ENCODE data around the gene IL17RE. TPM values are rescaled to one million over a fixed set of nuclear protein-coding genes. Genes with fewer than 3 reads are reported as not detected.
A peak's percentile ranks its signal among the peaks of the same experiment; 100 is the strongest.

The IL17RE gene
- total and polyA plus RNA-seq, 4 donors = 7.0 to 26.1 (median 17.1) TPM

- 23 to 28% methylated on average over 15 of the region's 15 CpGs for WGBS, 2 donors
- DNase-seq (peak in 2 of 3 donors; percentile 73 to 80), ATAC-seq (ENCODE audit: insufficient read depth, low FRiP score) (no peak)
- peak overlapping the region; percentile 40 to 87 for H3K27ac ChIP-seq (ENCODE audit: low read depth in 1 of 2, low read length in 1 of 2)
- TF ChIP-seq, protein P1, sequence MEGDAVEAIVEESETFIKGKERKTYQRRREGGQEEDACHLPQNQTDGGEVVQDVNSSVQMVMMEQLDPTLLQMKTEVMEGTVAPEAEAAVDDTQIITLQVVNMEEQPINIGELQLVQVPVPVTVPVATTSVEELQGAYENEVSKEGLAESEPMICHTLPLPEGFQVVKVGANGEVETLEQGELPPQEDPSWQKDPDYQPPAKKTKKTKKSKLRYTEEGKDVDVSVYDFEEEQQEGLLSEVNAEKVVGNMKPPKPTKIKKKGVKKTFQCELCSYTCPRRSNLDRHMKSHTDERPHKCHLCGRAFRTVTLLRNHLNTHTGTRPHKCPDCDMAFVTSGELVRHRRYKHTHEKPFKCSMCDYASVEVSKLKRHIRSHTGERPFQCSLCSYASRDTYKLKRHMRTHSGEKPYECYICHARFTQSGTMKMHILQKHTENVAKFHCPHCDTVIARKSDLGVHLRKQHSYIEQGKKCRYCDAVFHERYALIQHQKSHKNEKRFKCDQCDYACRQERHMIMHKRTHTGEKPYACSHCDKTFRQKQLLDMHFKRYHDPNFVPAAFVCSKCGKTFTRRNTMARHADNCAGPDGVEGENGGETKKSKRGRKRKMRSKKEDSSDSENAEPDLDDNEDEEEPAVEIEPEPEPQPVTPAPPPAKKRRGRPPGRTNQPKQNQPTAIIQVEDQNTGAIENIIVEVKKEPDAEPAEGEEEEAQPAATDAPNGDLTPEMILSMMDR (IDR thresholded peaks at IDR 0.05; ENCODE audit: control extremely low read depth, extremely low read depth) = no peak
- H3K27me3 ChIP-seq (ENCODE audit: control insufficient read depth in 3 of 3, insufficient read depth in 3 of 3, low read length in 2 of 3) = no peaks in the 10 kb centered on the region
- no peaks in the 10 kb centered on the region for H3K9me3 ChIP-seq (ENCODE audit: control insufficient read depth in 4 of 4, insufficient read depth in 3 of 4, low read length in 3 of 4)
- peak overlapping the region; percentile 42 for H3K4me3 ChIP-seq
- peak overlapping the region; percentile 21 to 63 for H3K9ac ChIP-seq (ENCODE audit: insufficient read depth in 1 of 2, low read length in 2 of 2)
- peaks cover 0 to 33% (median 21%) of the 10 kb centered on the region in 5 donors for H3K4me1 ChIP-seq (ENCODE audit: control insufficient read depth in 5 of 5, insufficient read depth in 5 of 5, low read length in 5 of 5)
- H3K36me3 ChIP-seq (ENCODE audit: control insufficient read depth in 4 of 4, insufficient read depth in 4 of 4, low read length in 4 of 4) = peaks cover 0 to 1% (median 0%) of the 10 kb centered on the region in 4 donors
These were observed 12.1 kb downstream of the IL17RE start for GRCh38 chr3:9914559-9915253.

DNA sequence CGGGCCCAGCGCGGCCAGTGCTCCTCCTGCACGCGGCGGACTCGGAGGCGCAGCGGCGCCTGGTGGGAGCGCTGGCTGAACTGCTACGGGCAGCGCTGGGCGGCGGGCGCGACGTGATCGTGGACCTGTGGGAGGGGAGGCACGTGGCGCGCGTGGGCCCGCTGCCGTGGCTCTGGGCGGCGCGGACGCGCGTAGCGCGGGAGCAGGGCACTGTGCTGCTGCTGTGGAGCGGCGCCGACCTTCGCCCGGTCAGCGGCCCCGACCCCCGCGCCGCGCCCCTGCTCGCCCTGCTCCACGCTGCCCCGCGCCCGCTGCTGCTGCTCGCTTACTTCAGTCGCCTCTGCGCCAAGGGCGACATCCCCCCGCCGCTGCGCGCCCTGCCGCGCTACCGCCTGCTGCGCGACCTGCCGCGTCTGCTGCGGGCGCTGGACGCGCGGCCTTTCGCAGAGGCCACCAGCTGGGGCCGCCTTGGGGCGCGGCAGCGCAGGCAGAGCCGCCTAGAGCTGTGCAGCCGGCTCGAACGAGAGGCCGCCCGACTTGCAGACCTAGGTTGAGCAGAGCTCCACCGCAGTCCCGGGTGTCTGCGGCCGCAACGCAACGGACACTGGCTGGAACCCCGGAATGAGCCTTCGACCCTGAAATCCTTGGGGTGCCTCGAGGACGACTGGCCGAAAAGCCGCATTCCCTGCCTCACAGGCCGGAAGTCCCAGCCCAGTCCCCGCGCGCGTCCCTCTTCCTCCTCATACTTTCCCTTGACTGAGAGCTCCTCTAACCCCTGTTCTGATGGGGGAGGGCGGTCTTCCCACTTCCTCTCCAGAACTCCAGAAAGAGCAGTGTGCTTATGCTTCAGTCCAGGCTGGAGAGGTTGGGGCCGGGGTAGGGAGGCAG, 12.8 kb downstream of the IL17RE start:
- no peaks in the 10 kb centered on the region for H3K9me3 ChIP-seq (ENCODE audit: control insufficient read depth in 4 of 4, insufficient read depth in 3 of 4, low read length in 3 of 4)
- TF ChIP-seq, protein P1 (IDR thresholded peaks at IDR 0.05; ENCODE audit: control extremely low read depth, extremely low read depth) = no peak

DNA sequence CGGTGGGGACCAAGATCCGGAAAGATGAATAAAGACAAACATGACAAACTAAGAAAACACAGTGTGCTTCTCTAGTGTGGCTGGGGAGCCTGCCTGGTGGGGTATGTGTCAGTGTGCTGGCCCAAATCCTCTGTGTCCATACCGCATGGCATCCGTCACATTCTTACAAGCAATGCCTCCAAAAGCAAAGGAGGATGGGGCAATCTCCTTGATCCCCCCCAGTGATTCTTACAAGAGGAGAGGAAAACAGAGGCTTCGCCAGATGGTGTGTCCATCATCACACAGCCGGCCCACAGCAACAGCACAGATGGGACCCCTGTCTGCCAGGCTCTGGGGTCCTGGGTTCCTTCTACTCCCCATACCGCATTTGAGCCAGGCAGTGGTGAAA, 13.7 kb downstream of the IL17RE start:
- ATAC-seq (ENCODE audit: insufficient read depth, low FRiP score) (no peak), DNase-seq (peak in 2 of 3 donors; percentile 47 to 48)
- Histone ChIP-seq H3K9me3 (ENCODE audit: control insufficient read depth in 4 of 4, insufficient read depth in 3 of 4, low read length in 3 of 4) (no peaks in the 10 kb centered on the region), H3K27me3 (ENCODE audit: control insufficient read depth in 3 of 3, insufficient read depth in 3 of 3, low read length in 2 of 3) (no peaks in the 10 kb centered on the region), H3K27ac (ENCODE audit: low read depth in 1 of 2, low read length in 1 of 2) (peak overlapping the region; percentile 86 to 89), H3K9ac (ENCODE audit: insufficient read depth in 1 of 2, low read length in 2 of 2) (peak overlapping the region in 1 of 2 donors; percentile 64), H3K4me3 (peak overlapping the region; percentile 32), H3K4me1 (ENCODE audit: control insufficient read depth in 5 of 5, insufficient read depth in 5 of 5, low read length in 5 of 5) (peaks cover 0 to 33% (median 21%) of the 10 kb centered on the region in 5 donors), H3K36me3 (ENCODE audit: control insufficient read depth in 4 of 4, insufficient read depth in 4 of 4, low read length in 4 of 4) (peaks cover 0 to 6% (median 4%) of the 10 kb centered on the region in 4 donors)
- TF ChIP-seq, protein P1 (IDR thresholded peaks at IDR 0.05; ENCODE audit: control extremely low read depth, extremely low read depth) = no peak
- WGBS, 2 donors = 58 to 59% methylated on average over 7 of the region's 7 CpGs

More for the DNA sequence above, 12.8 kb downstream of the IL17RE start:
- peaks cover 0 to 33% (median 21%) of the 10 kb centered on the region in 5 donors for H3K4me1 ChIP-seq (ENCODE audit: control insufficient read depth in 5 of 5, insufficient read depth in 5 of 5, low read length in 5 of 5)
- H3K9ac ChIP-seq (ENCODE audit: insufficient read depth in 1 of 2, low read length in 2 of 2) = peak overlapping the region in 1 of 2 donors; percentile 58
- ATAC-seq (ENCODE audit: insufficient read depth, low FRiP score) (peak; percentile 43), DNase-seq (peak; percentile 81 to 91 (median 86))
- no peaks in the 10 kb centered on the region for H3K27me3 ChIP-seq (ENCODE audit: control insufficient read depth in 3 of 3, insufficient read depth in 3 of 3, low read length in 2 of 3)
- H3K4me3 ChIP-seq = peak overlapping the region; percentile 42
- H3K27ac ChIP-seq (ENCODE audit: low read depth in 1 of 2, low read length in 1 of 2) = peak overlapping the region; percentile 86 to 87
- peaks cover 0 to 6% (median 3%) of the 10 kb centered on the region in 4 donors for H3K36me3 ChIP-seq (ENCODE audit: control insufficient read depth in 4 of 4, insufficient read depth in 4 of 4, low read length in 4 of 4)
- 1% methylated on average over 75 to 99 of the region's 99 CpGs for WGBS, 2 donors
